Measurements from ENCODE around the gene MASP2.
"Not testable (repeated sequence)": the region's sequence is repeated elsewhere in the genome, so short reads cannot be mapped to it uniquely, and the experiment has no call there.

The MASP2 gene

DNA sequence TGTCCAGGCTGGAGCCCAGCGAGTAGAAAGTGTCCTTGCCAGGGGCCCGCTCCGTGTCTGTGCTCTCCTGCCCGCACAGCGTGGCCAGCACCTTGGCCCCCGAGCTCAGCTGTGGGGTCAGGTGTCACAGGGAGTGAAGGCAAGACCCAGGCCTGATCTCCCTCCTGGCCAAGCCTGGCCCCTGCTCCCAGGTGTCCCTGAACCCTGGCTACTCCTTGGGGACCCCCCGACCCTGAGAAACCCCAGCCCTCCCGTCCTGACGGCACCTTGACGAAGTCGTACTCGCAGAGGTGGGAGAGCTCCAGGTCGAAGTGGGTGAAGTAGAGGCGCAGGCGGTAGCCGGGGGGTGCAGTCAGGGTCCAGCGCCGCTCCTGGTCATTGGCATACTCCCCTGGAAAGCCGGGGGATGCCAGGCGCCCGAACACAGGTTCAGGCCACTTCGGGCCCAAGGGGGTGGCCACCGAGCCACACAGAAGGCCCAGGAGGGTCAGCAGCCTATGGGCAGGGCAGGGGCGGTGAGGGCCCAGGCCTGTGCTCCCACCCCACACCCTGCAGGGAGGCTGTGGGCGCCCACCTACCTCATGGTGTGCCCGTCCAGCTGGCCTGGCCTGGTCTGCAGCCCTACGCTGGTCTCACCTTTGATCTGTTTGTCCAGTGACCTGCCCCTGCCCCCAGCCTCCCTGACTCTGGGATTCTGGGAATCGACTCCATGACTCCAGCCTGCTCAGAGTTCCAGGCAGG lies at the start of gene MASP2:
Gene MASP2, minus strand, starts transcription at position 615 of the 741 bp plus-strand sequence. Its CDS starts 32 bp downstream, at position 583.
- no peak for DNase-seq

DNA sequence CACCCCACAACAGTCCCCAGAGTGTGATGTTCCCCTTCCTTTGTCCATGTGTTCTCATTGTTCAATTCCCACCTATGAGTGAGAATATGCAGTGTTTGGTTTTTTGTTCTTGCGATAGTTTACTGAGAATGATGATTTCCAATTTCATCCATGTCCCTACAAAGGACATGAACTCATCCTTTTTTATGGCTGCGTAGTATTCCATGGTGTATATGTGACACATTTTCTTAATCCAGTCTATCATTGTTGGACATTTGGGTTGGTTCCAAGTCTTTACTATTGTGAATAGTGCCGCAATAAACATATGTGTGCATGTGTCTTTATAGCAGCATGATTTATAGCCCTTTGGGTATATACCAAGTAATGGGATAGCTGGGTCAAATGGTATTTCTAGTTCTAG lies 36.7 kb upstream of the MASP2 start:
- DNase-seq = not testable (repeated sequence)

DNA sequence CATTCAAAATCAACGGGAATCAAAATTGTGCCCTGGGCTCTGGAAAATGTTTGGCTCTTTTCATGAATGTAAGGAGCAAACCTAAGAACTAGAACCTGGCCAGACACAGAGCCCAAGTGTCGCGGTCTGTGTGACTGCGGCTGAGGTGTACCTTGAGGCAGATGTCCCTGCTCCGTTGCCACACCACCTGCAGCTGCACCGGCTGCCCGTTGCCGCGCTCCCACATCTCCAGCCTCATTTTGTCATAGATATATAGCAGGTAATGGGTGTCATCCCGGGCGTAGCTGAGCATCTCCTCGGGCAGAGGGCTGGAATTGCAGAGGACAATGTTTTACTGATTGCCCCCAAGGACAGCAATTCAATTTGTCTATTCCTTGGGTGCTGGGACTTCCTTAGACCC lies 33.9 kb upstream of the MASP2 start:
- no peak for DNase-seq

DNA sequence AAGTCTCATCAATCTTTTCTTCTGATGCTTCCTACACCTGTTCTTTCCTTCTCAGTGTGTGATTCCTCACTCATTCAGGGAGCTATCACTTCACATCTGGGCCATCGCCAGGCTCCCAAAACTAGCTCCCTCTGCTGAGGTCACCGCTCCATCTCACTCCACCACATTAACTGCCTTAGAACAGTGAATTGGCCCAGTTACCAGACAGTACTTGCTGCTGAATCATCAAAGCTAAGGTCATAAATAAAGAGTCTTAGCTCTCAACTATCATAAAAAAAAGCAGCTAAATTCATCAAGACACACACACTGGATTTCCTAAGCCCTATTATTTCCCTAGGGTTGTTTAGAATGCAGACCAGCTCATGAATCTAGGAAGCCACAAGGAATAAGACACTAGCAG lies 31.6 kb upstream of the MASP2 start:
- no peak for DNase-seq

DNA sequence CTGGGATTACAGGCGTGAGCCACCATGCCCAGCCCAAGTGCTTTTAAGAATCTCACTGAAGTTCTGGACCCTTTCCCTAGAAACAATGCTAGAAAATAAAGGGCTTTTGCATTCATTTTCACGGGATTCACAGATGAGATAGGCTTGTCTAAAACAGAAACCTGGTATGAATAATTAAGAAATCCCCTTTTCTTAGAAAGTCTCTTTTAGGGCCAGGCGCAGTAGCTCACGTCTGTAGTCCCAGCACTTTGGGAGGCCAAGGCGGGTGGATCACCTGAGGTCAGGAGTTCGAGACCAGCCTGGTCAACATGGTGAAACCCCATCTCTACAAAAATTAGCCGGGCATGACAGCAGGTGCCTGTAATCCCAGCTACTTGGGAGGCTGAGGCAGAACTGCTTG lies 26.4 kb upstream of the MASP2 start:
- DNase-seq = not testable (repeated sequence)

DNA sequence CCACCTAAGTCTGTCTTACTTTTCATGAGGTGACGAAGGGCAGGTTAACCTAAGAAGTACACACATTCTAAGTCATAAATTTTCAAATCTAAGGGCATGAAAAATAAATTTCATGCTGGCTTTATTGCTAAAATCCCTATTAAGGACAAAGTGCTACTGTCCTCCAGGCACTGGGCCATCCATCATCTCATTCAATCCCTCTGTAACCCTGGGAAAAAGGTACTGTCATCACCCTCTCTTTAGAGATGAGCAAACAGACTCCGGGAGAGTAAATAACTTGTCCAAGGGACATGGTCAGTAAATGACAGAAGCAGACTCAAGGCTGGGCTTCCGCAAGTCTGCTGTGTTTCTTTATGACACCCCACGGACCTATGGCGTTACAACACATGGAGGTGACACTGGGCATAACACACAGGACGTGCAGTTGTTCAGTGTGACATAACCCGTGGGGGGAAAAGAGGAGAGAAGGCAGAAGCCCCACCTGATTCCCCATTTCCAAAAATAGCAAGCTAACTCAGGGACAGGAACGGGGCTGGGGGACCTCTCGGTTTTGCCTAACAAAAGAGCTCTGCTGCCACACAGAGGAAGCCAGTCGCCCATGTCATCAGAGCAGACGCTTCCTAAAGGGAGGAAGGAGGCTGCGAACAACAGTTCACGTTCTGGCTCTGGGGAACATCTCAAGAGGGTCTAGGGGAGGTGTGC lies 25.3 kb upstream of the MASP2 start:
- DNase-seq = no peak

DNA sequence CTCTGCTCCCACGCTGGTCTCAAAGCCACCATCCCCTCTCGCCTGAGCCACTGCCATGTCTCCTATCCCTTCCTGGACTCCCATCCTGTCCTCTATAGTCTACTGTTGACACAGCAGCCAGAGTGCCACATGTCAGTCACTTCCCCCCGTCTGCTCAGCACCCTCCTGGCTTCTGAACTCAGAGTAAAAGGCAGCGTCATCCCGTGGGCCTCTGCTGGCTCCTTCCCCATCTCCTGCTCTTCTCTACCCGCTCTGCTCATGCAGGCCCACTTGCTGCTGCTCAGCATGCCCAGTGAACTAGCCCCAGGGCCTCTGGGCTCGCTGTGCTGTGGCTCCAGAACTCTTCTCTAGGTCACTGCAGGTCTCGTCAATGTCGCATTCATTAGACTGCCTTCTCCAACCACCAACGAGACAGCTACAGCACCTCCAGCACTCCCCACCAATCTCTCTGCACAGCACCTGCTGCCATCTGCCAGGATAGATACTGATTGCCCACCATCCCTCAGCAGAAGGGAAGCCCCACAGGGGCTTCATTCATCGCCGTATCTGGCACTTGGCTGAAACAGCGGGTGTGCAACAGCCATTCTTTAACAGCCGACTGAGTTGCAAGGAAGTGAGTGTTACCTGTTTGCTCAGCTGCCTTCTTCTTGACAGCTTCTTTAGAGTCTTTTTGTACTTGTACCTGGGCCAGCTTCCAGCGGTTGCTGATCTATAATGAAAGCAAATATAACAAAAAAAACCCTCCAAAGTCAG lies 24.6 kb upstream of the MASP2 start:
- DNase-seq = no peak

DNA sequence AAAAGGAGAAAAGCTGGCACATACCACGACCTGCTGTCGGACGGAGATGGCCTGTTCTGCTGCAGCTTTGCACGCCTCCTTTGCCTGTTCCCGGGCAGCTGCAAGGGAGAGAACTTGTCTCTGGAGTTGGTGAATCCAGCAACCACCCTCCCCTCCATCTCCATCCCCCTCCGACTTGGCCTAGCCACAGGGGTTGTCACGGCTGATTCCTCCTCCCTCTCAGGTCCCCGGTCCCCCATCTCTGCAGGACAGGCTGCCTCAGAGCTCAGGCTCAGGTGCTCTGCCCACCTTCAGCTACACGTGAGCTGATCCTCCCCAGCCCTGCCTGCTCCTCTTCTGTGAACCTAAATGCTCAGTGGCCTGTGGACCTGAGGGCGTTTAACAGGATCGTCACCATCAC lies 23.8 kb upstream of the MASP2 start:
- no peak for DNase-seq

DNA sequence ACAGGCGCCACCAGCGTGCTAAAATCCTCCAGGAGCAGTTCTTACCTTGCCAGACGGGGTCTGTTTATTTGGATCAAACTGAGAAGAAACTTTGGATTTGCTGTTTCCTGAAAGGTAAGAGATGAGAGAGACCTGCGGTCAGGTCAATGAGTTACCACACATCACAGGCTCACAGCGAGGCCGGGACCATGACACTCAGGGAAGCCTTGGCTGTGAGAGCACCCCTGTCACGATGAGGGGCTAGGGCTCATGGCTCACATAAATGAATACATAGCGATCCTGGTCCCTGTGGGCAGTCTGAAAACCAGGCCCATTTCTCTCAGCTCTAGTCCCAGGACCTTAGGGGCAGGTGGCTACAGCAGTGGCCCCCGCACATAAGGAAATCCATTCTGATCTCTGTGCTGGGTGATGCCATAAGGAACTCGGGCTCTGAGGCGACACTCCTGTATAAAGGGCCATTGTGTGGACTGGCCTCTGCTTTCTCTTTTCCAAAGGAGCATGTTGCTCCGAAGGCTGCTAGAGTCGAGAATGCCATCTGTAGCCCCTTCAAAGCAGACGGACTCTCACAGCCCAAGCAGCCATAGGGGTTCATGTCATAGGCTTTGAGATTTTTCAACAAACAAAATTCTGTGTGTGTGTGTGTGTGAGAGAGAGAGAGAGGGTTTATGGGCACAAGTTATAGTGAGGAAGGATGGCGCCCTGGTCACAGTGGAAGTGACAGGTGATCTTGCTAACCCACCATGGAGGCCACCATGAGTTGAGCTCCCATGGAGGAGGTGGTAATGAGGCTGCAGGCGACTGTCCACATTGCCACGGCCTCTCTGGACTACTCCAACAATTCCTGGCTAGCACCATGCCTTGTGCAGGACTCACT lies 21.8 kb upstream of the MASP2 start:
- no peak for DNase-seq

DNA sequence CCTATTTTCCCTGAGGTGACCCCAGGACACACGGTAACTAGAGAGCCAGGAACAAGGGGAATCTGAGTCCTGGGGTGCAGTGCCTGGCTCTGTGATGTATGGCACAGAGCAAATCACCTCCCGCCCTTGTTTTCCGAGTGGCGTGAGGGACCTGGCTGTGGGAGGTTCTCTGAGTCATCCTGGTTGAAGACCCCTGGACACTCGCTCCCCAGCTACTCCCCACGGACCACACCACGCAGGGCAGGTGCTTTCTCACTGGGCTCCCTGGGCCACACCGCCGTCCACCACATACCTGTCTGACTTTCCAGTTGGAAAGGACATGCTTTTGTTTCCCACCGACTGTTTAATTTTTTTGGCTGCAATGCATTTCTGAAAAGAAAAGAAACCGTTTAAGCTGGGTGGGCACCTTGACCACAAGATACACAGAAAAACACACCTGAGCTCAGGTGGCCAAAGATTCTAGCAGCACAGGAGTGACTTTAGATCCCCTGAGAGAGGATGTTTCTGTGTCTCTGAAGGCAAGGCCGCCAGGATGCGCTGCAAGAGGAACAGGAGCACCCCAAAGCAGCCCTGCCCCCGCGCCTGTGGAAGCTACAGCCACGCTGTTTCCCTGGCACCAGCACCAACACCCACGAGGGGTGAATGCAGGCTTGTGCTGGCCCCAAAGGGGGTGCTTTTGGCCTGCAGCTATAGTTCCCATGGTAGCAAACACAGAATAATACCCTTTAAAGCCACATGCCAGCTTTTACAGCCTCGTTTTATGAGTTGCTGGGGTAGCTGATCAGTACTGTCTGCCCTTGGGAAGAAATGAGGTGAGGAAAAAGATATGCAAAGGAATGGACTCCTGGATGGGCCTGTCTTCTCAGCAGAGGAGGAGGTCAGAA lies 20.9 kb upstream of the MASP2 start:
- DNase-seq = no peak

DNA sequence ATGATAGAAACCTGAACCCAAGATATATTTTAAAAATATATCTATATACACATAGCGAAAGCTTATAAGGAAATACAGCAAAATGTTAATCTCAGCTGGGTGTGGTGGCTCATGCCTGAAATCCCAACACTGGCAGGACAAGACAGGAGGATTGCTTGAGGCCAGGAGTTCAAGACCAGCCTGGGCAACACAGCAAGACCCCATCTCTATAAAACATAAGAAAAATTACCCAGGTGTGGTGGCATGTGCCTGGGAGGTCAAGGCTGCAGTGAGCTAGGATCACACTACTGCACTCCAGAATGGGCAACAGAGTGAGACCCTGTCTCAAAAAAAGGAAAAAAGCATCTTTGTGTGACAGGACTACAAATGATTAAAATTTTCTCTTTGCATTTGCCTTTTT lies 18.8 kb upstream of the MASP2 start:
- no peak for DNase-seq

DNA sequence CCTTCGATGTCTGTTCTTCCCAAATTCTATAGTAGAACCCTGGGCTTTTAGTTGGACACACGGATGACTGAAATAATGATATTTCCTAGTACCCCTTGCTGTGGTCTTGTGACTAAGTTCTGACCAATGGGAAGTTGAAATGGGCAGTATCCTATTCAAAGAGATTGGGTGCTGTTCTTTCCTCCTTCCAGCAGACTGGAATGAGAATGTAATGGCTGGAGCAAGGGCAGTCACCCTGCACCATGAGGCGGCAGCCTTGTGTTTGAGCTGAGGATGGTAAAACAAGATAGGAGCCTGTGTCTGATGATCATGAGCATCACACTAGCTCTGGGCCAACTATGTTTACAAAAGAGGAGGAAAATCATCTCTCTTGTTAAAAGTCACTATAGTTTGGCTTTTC lies 17.9 kb upstream of the MASP2 start:
- DNase-seq = no peak

DNA sequence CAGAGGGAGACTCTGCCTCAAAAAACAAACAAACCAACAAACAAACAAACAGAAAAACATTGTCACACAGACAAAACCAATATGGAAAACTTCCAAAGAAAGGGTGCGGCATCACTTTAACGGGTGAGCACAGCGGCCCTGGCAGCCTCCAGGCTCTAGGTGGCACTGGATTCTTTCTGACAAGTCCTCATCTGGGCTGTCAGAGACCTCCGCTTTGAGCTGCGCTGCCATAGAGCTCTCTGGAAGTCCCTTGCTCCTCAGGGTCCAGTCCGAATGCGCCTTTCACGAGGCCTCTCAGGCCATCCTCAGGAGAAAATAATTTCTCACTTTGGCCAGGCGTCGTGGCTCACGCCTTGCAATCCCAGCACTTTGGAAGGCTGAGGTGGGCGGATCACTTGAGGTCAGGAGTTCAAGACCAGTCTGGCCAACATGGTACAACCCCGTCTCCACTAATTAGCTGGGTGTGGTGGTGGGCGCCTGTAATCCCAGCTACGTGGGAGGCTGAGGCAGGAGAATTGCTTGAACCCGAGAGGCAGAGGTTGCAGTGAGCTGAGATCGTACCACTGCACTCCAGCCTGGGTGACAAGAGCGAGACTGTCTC lies 17.0 kb upstream of the MASP2 start:
- DNase-seq = not testable (repeated sequence)

DNA sequence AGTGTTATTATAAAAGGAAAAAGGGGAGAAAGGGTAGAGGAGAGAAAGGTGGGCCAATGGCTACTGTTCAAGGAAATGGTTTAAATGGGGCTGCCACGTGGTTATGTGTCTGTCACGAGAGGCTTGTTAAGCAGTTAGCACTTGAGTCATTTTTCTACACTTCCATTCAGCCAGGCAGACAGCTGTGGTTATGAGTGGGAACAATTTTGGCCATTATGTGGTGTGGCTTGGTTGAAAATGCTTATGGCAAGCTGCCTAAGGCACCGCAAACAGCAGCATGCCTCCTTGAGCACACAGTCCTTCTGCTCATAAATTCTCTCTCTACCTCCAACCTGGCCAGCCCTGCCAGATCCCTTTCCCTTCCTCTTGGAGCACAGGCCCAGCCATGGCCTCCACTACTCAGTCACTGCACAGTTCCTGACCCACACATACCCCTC lies 15.9 kb upstream of the MASP2 start:
- no peak for DNase-seq

DNA sequence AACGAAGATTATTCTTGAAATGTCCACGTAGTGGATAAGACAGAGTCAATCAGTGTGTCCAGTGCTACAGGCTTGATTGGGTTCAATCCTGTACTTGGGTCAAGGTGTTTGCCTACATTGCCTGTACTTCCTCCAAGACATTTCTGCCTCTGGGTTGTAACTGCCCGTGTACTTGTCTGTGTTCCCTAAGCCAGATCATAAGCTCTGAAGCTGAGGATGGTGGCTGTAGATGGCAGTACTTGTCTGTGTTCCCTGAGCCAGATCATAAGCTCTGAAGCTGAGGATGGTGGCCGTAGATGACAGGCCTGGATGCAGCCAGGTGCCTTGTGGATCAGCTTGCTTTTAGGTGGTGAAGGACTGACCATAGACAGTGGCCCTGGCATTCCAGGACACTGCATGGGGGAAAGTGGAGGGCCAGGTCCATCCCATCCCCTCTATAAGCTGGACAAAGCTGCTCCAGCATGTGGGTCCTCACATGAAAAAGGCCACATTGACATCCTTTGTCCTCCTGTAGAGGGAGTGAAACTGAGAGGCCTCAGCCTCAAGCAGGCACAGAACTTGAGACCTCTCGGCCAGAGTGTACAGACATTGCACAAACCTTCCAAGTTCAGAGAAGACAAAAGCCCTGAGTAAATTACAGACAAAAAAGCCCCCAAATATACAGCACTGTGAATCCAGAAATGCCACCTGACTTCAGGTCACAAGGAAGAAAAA lies 14.8 kb upstream of the MASP2 start:
- DNase-seq = no peak

DNA sequence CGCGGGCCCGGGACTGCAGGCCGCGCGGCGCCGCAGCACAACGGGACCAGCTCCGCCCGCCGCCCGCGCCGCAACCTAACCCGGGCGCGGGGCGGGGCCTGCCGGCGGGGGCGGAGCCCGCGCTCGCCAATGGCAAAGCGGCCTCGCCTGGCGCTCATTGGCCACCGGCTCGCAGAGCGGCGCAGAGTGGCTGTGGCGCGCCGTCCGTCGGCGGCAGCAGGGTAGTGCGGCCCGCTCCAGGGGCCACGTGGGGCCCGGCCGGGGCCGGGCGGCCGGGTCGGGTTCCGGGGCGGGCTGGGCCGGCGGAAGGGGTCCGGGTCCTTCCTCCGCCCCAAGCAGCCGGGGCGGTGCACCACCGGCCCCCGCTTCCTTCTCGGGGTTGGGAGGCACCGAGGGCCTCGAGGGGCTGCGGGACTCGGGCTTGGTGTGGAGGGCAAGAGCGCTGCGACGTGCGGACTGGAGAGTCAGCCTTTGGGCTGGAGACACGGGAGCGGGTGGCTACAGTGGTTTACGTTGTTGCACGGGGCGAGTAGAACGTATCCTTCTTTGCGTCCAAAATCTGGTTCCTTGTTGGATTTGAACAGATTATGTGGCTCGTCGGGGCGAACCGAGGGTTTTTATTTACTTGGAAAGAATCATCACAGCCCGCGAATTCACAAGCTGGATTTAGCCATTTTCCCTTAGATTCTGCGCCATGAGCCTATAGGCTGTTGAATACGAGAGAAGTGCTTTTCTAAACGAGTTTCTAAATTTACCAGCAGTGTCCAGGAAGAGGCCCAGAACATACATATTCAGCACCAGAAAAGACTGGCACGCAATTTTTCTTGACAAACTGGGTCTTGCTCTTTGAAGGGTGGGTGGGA lies 13.2 kb upstream of the MASP2 start, which contains the start of gene SRM:
Gene SRM, minus strand, starts transcription at position 51 of the 863 bp plus-strand sequence. CDS start 75 bp downstream, outside the sequence.
- DNase-seq = peak; percentile 88 to 92

DNA sequence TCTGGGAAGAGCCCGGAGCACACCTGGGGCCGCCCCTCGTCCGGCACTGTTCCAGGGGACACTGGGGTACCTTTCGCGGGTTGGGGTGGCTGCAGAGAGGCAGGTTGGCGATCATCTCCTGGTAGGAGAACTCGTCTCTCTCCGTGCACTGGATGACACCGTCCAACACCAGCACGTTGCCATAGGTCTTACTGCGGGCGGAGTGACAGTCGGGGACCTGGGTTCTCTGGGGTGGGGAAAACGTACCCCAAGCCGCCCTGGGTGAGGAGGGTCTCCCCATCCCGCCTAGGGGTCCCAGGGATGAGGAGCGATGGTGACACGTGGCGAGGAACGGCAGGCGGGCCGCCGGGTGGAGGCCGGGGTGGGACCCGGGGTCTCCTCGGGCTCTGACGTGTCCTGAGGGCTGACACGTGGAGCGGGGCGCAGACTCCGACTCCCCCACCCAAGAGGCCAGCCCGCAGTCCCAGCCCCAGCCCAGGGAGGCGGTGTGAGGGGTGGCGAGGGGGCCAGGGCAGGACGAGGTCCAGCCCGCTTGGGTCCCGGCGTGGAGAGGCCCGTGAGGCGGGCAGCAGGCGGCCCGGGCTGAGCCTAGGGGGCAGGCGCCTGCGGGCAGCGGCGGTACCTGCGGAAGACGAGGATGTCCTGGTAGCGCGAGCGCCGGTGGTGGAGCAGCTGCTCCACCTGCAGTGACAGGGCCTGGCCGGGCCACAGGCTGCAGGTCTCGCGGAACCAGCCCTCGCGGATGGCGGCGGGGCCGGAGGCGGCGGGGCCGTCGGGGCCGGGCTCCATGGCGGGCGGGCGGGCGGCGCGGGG lies 12.3 kb upstream of the MASP2 start:
- DNase-seq = no peak

DNA sequence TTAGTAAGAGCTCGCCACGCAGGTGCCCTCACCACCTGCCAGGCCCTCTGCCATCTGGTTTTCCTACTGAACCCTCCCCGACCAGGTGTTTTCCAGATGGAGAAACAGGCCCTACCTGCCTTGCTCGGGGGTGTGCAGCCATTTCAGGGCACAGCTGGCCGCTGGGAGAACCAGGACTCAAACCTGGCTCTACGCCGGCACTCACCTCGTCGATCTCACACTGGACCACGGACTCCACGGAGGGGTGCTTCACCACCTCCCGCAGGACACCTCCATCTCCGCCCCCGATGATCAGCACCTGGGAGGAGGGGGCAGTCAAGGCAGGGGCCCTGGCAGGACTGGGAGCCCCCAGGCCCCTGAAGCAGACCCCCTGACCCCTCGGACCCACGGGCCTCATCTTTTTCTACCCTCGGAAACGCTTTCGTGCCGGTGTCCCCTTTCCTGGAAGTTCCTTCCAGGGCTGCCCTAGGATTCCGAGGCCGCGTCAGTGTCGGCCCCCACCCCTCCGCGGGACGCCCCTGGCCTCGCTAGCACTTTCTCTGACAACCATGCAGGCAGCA lies 11.6 kb upstream of the MASP2 start:
- no peak for DNase-seq

Data from stimulated activated CD4-positive, alpha-beta T cell treated with anti-CD3 and anti-CD28 coated beads, Interleukin-2, amount 100 ng/mL, for 48 hours (primary cell).